OCI-LY3 (cell line): ENCODE measurements around the gene ANO10.

Source experiments
- EZH2phosphoT487 ChIP-seq: fragments of 200-600 bp; shearing (Covaris generic); IDR thresholded peaks from 2 replicates; pipeline ENCODE4 v1.6.1; 2018; ENCODE audit warnings: antibody characterized with exemption, mixed run types, low read depth
- TF ChIP-seq, protein P1 (sequence below): fragments of 200-600, 300-600 bp; sonication (generic); IDR thresholded peaks from 2 replicates; pipeline ENCODE4 v1.5.1; 2014; ENCODE audit warnings: antibody characterized with exemption, low read length, low read depth

DNA sequence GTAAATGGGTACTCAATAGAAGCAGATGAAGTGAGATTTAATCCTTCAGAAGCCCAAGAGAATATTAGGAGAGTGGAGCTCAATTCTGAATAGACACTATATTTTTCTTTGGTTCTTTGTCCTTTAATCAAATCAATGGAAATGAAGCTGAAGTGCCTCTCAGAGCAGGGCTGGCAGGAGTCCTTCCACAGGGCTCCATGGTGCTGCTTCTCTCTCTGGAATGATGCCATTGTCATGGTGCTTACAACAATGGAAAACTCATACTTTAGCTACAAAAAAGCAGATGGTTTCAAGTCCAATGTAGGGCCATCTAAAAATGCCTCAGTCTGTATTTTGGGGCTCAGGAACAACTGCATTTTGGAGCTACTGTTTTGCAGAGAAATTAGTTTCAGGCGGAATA lies 210.4 kb downstream of the ANO10 start:
- TF ChIP-seq, protein P1, sequence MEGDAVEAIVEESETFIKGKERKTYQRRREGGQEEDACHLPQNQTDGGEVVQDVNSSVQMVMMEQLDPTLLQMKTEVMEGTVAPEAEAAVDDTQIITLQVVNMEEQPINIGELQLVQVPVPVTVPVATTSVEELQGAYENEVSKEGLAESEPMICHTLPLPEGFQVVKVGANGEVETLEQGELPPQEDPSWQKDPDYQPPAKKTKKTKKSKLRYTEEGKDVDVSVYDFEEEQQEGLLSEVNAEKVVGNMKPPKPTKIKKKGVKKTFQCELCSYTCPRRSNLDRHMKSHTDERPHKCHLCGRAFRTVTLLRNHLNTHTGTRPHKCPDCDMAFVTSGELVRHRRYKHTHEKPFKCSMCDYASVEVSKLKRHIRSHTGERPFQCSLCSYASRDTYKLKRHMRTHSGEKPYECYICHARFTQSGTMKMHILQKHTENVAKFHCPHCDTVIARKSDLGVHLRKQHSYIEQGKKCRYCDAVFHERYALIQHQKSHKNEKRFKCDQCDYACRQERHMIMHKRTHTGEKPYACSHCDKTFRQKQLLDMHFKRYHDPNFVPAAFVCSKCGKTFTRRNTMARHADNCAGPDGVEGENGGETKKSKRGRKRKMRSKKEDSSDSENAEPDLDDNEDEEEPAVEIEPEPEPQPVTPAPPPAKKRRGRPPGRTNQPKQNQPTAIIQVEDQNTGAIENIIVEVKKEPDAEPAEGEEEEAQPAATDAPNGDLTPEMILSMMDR = no peak
- TF ChIP-seq EZH2phosphoT487 = no peak
